Activated gamma-delta T cell treated with anti-CD3 and anti-CD28 coated beads, Interleukin-2, amount 50 U/mL, for 16 hours (primary cell): ENCODE data around the gene RIPOR2.
A peak's percentile ranks its signal among the peaks of the same experiment; 100 is the strongest.
"Not testable (repeated sequence)": the region's sequence is repeated elsewhere in the genome, so short reads cannot be mapped to it uniquely, and the experiment has no call there.

ENCODE experiments used
- DNase-seq: peaks from one replicate; pipeline ENCODE4 v3.0.0-alpha.2; 2020; ENCODE audit warnings: low read depth

RIPOR2 gene

DNA sequence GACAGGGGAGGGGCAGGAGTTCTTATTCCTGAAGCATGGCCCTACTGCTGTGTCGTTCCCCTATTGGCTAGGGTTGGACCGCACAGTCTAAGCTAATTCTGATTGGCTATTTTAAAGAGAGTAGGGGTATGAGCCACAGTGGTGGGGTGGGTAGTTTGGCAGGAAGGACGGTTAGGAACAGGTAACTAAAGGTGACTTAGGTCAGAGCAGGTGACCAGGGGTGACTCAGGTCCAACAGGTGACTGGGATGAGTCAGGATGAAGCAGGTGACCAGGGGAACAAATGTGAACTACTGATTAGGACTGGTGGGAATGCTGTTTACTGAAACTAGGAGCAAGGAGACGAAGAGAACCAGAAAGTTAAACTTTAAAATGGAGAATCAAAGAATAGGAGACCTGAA is 58.0 kb downstream of the RIPOR2 start:
- DNase-seq: not testable (repeated sequence)

- no peak for DNase-seq
Observed at GRCh38 chr6:24876499-24877465, 59.0 kb downstream of the RIPOR2 start.

- DNase-seq: no peak
Observed at GRCh38 chr6:24875534-24875901, 60.2 kb downstream of the RIPOR2 start.

GRCh38 chr6:24874776-24875533 is 60.8 kb downstream of the RIPOR2 start:
- DNase-seq: no peak

DNA sequence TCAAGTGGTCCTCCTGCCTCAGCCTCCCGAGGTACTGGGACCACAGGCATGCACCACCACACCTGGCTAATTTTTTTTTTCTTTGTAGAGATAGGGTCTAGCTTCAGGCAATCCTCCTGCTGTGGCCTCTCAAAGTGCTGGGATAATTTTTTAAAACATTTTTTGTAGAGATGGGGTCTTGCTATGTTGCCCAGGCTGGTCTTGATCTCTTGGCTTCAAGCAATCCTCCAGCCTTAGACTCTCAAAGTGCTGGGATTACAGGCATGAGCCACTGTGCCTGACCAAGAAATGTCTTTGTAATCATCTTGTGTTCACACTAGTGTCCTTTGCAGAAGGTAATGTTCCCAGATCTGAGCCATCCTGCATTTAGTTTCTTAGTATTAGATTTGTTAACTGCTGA is 61.6 kb downstream of the RIPOR2 start:
- DNase-seq: no peak

- no peak for DNase-seq
Observed at GRCh38 chr6:24872779-24873178, 63.0 kb downstream of the RIPOR2 start.

GRCh38 chr6:24868765-24869164 is 67.0 kb downstream of the RIPOR2 start:
- DNase-seq: no peak

DNA sequence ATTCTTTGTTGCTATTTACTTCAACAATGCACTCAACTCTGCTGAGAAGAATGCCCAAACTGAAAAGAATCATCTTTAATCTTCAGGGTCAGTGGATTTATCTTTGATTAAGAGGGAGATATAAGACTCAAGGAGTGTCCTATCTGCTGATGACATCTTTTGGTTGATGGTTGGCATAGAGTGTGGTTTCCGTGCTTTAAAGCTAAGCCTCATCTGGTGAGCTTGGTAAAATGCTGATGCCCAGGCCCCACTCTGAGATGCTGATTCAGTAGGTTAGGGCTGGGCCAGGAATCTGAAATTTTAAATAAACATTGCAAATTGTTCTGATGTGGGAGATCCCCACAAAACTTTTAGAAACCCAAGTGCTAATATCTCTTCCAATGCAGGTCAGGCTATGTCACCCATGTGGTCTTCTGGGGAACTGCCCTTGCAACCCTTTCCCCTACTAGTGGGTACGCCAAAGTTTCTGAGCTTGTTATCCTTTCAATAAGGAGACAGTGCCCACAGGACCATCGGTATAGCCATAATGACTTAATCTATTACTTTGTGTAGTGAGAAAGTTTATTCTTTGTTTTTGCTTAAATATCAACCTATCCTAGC is 68.6 kb downstream of the RIPOR2 start:
- no peak for DNase-seq

DNA sequence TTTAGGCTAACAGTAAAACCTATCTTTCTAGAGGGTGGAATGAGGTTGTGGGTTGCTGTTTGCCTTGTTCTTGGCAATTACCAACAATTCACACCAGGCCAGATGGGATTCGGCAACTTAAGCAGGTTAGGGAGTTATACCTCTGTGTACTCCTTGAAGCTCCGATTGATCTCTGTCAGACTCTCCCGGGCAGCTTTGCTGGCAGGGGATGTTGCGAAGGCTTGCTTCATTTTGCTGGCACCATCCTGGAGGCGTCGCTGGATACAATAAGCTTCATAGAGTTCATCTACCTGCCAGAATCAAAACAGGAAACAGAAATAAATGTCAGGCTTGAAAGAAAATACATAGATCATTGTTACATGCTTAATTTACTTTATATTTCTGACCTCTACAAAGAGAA is 70.6 kb downstream of the RIPOR2 start:
- no peak for DNase-seq

DNA sequence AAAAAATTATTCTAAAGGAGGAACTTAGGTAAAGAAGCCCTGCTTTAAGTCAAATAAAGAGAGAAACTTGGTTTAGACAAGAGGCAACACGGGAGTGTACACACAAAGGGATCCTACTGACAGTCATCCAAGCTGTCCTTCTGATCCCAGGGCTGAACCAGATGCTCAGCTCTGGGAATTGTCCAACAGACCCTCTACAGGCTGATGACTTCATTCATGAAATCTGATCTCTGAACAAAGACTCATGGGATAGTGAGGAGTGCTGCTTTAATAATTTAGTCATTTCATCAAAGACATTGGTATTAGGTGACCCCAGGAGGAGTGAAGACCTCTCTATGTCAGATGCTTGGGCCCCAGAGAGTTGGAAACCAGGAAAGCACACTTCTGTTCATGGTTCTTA is 71.4 kb downstream of the RIPOR2 start:
- DNase-seq: no peak

GRCh38 chr6:24861934-24862333 is 73.8 kb downstream of the RIPOR2 start:
- DNase-seq: no peak

DNA sequence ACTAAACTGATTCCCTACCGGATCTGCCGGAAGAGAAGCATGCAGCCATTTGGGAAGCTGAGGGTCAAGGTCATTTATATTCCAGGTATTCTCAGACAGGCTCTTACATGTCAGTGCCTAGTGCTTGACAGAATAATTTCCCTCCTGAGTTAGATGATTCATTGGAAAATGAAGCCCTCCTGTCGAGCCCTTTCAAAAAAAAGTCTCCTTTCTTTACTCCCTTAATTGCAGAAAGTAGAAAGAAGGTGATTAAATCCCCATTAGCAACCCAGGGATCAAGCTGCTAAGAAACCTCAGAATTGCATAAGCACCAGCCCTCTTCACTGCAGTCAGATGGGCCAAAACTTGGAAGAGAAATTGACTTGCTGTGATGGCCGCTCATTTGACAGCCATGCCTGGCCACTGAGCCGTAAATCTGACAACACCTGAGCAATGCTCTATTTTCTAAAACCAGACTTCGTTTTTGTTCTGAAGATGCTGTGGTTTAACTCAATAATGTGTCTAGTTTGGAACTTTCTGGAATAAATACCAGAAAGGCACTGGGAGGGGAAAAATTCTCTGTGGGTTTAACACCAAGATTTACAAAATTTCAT is 76.1 kb downstream of the RIPOR2 start:
- DNase-seq: no peak

GRCh38 chr6:24859132-24859531 is 76.6 kb downstream of the RIPOR2 start:
- no peak for DNase-seq

DNA sequence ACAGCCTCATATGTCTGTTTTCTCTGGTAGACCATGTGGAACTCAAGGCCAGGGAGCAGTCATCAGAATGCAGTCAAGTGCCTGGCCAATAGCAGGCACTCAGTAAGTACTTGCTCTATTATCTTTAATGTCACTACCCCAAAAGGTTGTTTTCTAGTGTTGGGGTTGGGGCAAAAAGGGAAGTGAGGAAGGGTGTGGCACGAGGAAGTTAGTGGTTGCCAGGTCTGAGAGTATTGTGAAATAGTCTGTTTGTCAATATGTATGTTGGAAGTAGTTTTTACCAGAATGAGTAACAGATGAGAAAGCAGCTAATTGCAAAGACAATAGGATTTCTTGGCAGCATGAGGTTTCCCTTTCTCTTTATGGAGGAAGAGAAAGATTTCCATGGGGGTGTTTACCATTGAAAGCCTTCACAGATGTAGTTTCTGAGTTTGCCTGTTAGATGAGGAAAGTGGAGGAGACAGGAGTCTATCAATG is 77.5 kb downstream of the RIPOR2 start:
- no peak for DNase-seq

GRCh38 chr6:24856901-24857670 is 78.7 kb downstream of the RIPOR2 start:
- DNase-seq: no peak

DNA sequence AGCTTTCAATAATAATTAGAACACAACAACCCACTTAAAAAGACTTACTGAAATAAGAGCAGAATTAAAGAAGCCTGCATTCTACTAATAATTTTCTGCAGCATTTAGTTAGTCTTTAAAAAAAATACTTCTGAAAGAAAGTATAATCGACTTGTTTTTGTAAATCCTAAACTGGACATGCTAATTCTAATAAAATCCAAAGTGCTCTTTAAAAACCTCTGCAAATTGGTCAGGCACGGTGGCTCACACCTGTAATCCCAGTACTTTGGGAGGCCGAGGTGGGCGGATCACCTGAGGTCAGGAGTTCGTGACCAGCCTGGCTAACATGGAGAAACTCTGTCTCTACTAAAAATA is 79.5 kb downstream of the RIPOR2 start:
- no peak for DNase-seq

DNA sequence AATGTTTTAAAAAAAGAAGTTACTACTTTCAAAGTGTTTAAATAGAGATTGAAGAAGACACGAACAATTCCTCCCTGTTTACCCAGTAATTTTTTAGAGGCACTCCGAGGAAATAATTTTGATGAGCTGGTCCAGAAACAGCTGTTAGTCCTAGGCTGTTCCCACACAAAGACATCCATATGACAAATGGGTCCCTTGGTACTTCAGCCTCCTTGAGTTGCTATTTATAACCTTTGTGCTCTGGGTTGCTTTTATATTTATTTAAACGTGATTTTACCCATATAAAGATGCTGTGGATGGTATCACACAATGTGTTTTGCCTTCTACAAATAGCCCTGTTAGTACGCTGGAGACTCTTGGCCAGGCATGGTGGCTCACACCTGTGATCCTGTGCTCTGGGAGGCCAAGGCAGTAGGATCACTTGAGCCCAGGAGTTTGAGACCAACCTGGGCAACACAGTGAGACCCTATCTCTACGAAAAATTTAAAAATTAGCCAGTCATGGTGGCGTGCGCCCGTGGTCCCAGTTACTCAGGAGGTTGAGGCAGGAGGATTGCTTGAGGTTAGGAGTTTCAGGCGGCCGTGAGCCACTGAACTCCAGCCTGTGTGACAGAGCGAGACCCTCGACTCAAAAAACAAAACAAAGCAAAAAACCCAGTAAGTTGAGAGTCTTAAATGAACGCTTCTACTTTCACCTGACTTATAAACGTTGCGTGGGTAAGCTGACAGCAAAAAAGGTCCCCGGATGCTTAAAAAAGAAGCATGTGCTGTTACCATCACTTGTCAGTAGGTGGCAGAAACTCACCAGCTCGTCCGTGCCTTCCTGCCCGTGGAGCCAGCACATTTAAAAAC is 80.1 kb downstream of the RIPOR2 start:
- peak; percentile 47 for DNase-seq

GRCh38 chr6:24854077-24854666 is 81.6 kb downstream of the RIPOR2 start:
- DNase-seq: no peak

- no peak for DNase-seq
Observed at GRCh38 chr6:24851086-24851485, 84.7 kb downstream of the RIPOR2 start.

DNA sequence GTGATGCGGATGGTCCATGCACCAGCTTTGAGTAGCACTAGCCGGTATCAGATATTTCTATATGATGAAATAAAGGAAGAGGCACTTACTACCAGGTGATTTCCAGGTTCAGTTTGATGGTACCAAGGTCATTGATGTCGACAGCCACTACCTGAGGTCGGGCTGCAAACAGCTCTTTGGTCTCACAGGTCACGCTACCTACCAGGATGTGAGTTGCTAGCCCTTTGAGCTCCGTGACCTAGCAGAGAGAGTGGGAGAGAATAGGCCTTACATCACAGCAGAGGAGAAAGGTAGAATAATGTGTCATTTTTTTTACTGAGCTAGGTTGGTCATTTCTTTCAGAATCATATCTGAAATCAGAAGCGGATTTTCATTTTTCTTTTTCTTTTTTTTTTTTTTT is 86.0 kb downstream of the RIPOR2 start:
- no peak for DNase-seq
